CD1c-positive myeloid dendritic cell (primary cell): ENCODE results near the gene C10orf90.
"Not testable (repeated sequence)": the region's sequence is repeated elsewhere in the genome, so short reads cannot be mapped to it uniquely, and the experiment has no call there.

Source experiments
- DNase-seq: peaks from one replicate; pipeline ENCODE4 v3.0.0-alpha.2; 2016; ENCODE audit errors: extremely low spot score

Gene C10orf90

GRCh38 chr10:126584836-126585235 is 85.7 kb downstream of the C10orf90 start:
- DNase-seq = no peak

- no peak for DNase-seq
These were observed 86.8 kb downstream of the C10orf90 start for GRCh38 chr10:126583552-126584200.

DNA sequence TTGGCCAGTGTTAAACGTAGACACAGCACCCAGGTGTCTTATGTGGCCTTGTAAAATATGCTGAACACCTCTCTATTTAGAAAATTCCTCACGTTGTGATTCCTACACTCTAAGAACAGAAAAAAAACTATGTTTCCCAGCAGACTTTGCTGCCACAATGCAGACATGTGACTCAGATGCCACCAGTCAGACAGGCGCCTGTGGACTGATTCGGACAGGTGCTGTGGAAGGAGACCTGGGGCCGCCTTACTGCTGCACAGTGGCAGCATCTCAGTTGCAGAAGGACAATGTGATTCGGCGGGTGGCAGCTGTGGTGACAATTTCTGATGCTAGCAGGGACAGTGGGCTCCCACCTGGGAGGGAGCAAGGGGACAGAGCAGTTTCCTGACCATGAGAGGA is 88.8 kb downstream of the C10orf90 start:
- no peak for DNase-seq

DNA sequence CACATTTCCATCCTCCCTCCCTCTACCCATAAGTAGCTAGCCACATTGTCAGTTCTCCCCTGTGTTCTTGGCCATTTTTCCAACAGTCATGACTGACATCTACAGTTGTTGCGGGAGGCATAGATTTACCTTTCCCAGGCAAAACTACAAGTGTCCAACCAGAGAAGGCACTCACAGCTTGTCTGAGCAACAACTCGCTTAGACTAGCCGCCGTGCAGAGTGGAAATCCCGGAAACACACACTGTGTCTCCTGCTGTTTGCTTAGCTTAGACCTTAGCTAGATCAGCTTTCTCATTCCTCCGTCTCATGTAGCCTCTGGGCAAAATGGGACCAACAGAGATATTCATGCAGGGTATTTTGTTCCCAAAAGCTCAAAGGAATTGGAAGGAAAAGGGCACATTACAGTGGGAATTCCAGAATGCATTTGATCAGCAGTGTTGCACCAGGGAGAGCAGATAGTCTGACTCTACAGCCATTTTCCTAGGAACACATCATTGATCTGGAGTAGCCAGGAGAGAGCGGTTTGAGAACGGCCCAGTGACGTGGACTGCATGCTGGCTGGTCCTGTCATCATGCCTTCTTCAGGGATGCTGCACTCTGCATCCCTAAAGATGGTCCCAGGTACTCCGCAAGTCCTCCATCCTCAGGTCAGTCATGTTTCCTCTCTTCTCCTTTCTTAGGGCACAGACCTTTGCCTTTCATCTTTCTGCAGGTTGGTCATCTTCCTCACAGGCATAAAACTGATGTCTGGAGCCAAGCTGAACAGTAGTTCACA is 89.4 kb downstream of the C10orf90 start:
- DNase-seq = no peak

DNA sequence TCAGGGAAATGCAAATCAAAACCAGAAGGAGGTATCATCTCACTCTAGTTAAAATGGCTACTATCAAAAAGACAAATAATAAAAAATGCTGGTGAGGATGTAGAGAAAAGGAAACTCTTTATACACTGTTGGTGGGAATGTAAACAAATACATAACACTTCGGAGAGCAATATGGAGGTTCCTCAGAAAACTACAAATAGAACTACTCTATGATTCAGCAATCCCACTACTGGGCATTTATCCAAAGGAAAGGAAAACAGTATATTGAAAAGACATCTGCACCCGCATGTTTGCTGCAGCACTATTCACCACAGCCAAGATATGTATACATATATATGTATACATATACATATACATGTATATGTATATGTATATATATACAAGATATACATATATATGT is 94.2 kb downstream of the C10orf90 start:
- DNase-seq = no peak

- no peak for DNase-seq
These were observed 99.6 kb downstream of the C10orf90 start for GRCh38 chr10:126570621-126571602.

DNA sequence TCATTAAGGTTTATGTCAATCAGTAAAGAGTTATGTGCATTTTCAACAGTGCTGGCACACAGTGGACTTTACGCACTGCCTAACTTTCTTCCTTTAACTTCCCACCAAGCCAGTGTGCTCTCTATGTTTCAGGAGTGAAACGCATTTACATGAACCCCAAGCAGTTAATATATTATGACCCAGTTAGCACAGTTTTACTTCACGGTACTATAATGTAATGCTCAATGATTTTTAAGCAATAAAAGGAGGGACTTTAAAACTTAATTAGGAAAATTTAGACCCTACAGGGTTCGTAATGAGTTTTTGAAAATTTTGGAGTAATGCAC is 100.3 kb downstream of the C10orf90 start:
- DNase-seq = no peak

DNA sequence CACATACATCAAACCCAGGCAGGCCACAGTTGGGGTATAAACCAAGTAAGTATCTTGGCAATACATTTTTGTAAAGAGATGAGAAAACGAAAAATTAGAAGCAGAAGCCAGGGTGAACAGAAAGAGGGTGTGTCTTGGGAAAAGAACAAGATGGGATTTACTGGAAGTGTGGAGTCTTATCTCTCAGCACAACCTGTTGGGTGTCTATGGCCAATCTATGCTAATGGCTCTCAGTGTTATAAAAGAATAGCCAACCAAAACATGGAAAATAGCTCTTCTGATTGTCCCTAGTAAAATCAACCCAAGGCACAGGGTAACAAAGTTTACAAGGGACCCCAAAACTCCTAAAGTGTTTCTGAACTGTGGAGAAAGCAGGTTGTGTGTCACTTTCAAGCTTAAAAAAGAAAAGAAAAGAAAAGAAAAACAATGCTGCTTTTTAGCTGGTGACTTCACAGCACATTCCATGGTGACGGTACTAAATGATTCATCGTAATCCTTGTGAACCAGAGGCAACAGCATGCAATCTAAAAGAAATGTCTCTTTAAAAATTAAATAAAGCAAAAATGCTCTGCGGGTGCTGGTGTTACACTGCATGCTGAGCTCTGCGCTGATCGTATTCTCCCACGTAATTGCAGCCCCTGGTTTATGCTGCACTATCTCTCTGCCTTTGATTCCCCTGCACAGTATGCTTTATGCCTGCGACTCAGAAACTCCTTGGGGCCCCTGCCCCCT is 100.8 kb downstream of the C10orf90 start:
- DNase-seq = no peak

DNA sequence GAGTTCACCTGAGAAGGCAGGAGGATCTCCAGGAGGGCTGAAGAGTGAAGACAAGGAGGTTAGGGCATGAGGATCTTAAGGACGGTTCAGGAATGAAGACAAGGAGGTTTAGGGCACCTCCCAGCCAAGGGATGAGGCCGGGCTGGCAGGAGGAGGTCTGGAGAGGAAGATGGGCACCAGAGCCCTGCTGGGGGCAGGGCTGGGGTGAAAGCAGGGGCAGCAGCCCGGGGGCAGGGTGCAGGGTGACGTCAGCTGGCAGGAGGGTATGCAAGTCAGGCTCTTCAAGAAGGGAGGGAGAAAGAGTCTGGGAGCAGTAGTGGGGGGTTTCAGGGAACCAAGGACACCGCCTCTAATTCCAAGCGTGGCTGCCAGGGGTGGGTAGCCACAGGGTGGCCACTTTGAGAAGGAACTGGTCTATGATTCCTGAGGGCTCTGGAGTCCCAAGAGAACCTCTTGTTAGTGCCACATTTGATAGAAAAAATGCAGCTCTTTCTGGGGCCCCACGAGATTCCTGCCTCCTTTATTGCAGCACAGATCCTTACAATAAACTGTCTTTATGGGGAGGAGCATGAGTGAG is 101.6 kb downstream of the C10orf90 start:
- DNase-seq = no peak

- DNase-seq = no peak
These were observed 104.6 kb downstream of the C10orf90 start for GRCh38 chr10:126565871-126566270.

- DNase-seq = no peak
These were observed 105.1 kb downstream of the C10orf90 start for GRCh38 chr10:126565441-126565840.

- DNase-seq = no peak
These were observed 106.1 kb downstream of the C10orf90 start for GRCh38 chr10:126564326-126564888.

DNA sequence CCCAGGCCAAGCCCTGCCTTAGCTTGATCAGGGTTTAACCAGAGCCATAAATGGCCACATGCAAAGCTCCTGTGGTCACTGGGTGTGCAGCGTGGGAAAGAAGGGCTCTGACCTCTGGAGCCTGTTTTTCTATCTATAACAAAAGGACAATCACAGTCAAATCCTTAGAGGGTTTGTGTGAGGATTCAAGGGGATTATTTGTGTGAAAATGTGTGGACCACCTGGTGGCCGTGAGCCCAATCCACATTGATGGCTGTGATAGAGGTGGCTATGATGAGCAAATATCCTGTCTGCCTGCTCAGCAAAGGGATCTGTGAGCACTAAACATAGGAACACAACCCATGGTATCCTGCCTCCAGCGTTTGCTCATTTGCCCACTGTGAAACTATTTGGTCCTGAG is 107.1 kb downstream of the C10orf90 start:
- DNase-seq = no peak

- DNase-seq = no peak
These were observed 108.4 kb downstream of the C10orf90 start for GRCh38 chr10:126561921-126562680.

GRCh38 chr10:126561294-126561920 is 109.1 kb downstream of the C10orf90 start:
- DNase-seq = no peak

- no peak for DNase-seq
These were observed 111.6 kb downstream of the C10orf90 start for GRCh38 chr10:126558881-126559280.

- no peak for DNase-seq
These were observed 119.3 kb downstream of the C10orf90 start for GRCh38 chr10:126551202-126551601.

- not testable (repeated sequence) for DNase-seq
These were observed 119.9 kb downstream of the C10orf90 start for GRCh38 chr10:126550586-126550985.

GRCh38 chr10:126549344-126549743 is 121.1 kb downstream of the C10orf90 start:
- DNase-seq = no peak

DNA sequence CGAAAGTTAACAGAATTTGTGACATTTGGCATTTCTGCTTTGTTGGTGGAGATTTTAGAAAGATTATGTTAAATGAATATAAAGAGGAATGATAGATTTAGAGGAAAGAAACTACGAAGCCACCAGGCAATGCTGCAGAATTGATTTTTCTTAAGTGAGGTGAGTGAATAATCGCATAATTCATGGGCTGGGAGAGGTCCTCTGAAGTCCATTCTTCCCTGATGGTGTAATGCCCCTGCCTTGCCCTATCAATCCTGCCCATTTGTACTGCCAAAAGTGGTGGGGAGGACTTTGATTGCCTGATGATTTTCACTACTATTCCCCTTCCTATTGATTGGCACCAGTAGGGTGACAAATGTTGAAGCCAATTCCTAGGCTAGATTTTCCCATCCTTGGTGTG is 125.9 kb downstream of the C10orf90 start:
- no peak for DNase-seq
